Effector memory CD4-positive, alpha-beta T cell (primary cell): ENCODE results near the gene PCSK7.
"Not testable (repeated sequence)": the region's sequence is repeated elsewhere in the genome, so short reads cannot be mapped to it uniquely, and the experiment has no call there.

Source experiments
- DNase-seq, 3 donors: peaks; one replicate each; pipeline ENCODE4 v3.0.0-alpha.2; 2020
- H3K27ac ChIP-seq: 2 replicates; pipeline ENCODE4 v1.7.0; 2013; ENCODE audit warnings: mild to moderate bottlenecking, low read length, moderate library complexity; ENCODE audit not compliant: insufficient read depth, poor library complexity, severe bottlenecking
- H3K27me3 ChIP-seq: replicated peaks from 2 replicates; pipeline ENCODE4 v1.7.0; 2013; ENCODE audit warnings: mild to moderate bottlenecking, low read length; ENCODE audit not compliant: insufficient read depth, control insufficient read depth, poor library complexity, severe bottlenecking
- H3K36me3 ChIP-seq: 2 replicates; pipeline ENCODE4 v1.7.0; 2013; ENCODE audit warnings: mild to moderate bottlenecking, low read length, moderate library complexity; ENCODE audit not compliant: control insufficient read depth, insufficient read depth
- H3K4me1 ChIP-seq: 2 replicates; pipeline ENCODE4 v1.7.0; 2013; ENCODE audit warnings: low read length, mild to moderate bottlenecking; ENCODE audit not compliant: control insufficient read depth, insufficient read depth, poor library complexity, severe bottlenecking
- H3K4me3 ChIP-seq: 2 replicates; pipeline ENCODE4 v1.7.0; 2013; ENCODE audit warnings: low read length, low read depth, mild to moderate bottlenecking; ENCODE audit not compliant: insufficient read depth, poor library complexity, severe bottlenecking
- H3K9me3 ChIP-seq: 2 replicates; pipeline ENCODE4 v1.7.0; 2013; ENCODE audit warnings: mild to moderate bottlenecking, low read length, moderate library complexity; ENCODE audit not compliant: control insufficient read depth

The PCSK7 gene

DNA sequence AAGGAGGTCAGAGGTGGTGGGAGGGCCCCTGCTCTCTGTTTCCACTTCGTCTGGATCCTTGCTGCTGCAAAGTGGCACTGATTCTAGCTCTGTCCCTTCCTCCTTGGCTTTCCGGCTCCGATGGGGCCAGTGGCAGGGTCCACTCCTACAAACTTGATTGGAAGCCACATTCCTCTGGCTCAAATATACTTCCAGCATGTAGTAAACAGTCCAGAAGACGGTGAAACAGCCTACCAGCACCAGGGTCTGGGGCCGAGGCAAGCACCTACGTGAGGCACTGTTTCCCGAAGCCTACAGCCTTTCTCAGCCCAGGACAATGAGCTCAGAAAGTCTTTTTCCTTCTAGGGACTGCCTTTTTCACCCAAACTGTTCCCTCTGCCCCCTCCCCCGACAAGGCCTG, 25.8 kb downstream of the PCSK7 start:
- not testable (repeated sequence) for H3K27ac ChIP-seq, H3K4me1 ChIP-seq, H3K27me3 ChIP-seq, DNase-seq, H3K9me3 ChIP-seq, H3K4me3 ChIP-seq
- H3K36me3 ChIP-seq = peaks cover 30% of the 10 kb centered on the region

GRCh38 chr11:117205211-117205818, 26.6 kb downstream of the PCSK7 start:
- H3K4me3 ChIP-seq = no peak overlapping the region
- H3K36me3 ChIP-seq = peaks cover 30% of the 10 kb centered on the region

DNA sequence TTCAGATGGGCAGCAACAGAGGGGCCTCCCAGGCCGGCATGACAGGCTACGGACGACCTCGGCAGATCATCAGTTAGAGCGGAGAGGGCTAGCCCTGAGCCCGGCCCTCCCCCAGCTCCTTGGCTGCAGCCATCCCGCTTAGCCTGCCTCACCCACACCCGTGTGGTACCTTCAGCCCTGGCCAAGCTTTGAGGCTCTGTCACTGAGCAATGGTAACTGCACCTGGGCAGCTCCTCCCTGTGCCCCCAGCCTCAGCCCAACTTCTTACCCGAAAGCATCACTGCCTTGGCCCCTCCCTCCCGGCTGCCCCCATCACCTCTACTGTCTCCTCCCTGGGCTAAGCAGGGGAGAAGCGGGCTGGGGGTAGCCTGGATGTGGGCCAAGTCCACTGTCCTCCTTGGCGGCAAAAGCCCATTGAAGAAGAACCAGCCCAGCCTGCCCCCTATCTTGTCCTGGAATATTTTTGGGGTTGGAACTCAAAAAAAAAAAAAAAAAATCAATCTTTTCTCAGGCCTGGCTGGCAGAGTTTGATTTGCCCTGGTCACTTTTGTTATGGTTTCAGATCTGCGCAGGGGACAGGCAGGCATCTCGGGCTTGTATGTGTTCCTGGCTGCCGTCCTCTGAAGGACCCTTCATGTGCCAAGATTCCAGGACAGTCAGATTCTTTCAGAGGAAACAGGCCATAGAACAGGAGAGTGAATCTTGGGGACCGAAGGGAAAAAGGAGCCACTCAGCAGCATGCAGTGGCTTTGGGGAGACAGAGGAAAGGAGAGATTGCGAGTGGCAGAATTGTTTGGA, 27.4 kb downstream of the PCSK7 start:
- Histone ChIP-seq H3K9me3 (no peaks in the 10 kb centered on the region), H3K36me3 (peaks cover 30% of the 10 kb centered on the region), H3K27me3 (no peaks in the 10 kb centered on the region), H3K27ac (no peak overlapping the region), H3K4me3 (no peak overlapping the region), H3K4me1 (no peaks in the 10 kb centered on the region)
- DNase-seq = no peak

More at GRCh38 chr11:117205211-117205818, 26.6 kb downstream of the PCSK7 start:
- no peaks in the 10 kb centered on the region for H3K4me1 ChIP-seq
- no peak overlapping the region for H3K27ac ChIP-seq
- no peak for DNase-seq
- no peaks in the 10 kb centered on the region for H3K27me3 ChIP-seq
- no peaks in the 10 kb centered on the region for H3K9me3 ChIP-seq

DNA sequence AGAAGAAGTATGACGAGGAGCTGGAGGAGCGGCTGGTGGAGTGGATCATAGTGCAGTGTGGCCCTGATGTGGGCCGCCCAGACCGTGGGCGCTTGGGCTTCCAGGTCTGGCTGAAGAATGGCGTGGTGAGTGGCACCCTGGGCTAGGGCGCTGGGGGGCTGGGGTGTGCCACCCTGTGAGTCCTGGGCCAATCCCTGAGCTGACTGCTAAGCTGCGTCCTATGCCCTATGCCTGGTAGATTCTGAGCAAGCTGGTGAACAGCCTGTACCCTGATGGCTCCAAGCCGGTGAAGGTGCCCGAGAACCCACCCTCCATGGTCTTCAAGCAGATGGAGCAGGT, 28.8 kb downstream of the PCSK7 start:
- H3K27me3 ChIP-seq = no peaks in the 10 kb centered on the region
- no peak overlapping the region for H3K27ac ChIP-seq
- H3K4me3 ChIP-seq = no peak overlapping the region
- peaks cover 30% of the 10 kb centered on the region for H3K36me3 ChIP-seq
- no peaks in the 10 kb centered on the region for H3K4me1 ChIP-seq
- no peaks in the 10 kb centered on the region for H3K9me3 ChIP-seq
- DNase-seq = no peak

GRCh38 chr11:117202386-117203068, 29.3 kb downstream of the PCSK7 start:
- no peaks in the 10 kb centered on the region for H3K4me1 ChIP-seq
- H3K27me3 ChIP-seq = no peaks in the 10 kb centered on the region
- no peak for DNase-seq
- H3K4me3 ChIP-seq = no peak overlapping the region
- H3K36me3 ChIP-seq = peaks cover 30% of the 10 kb centered on the region
- H3K9me3 ChIP-seq = no peaks in the 10 kb centered on the region
- H3K27ac ChIP-seq = no peak overlapping the region

GRCh38 chr11:117201658-117202305, 30.1 kb downstream of the PCSK7 start:
- peaks cover 30% of the 10 kb centered on the region for H3K36me3 ChIP-seq
- H3K27me3 ChIP-seq = no peaks in the 10 kb centered on the region
- no peak overlapping the region for H3K27ac ChIP-seq
- no peak overlapping the region for H3K4me3 ChIP-seq
- no peaks in the 10 kb centered on the region for H3K9me3 ChIP-seq
- no peak for DNase-seq
- no peaks in the 10 kb centered on the region for H3K4me1 ChIP-seq

GRCh38 chr11:117200813-117201657, 30.8 kb downstream of the PCSK7 start:
- peaks cover 28% of the 10 kb centered on the region for H3K36me3 ChIP-seq
- no peak for DNase-seq
- H3K27me3 ChIP-seq = no peaks in the 10 kb centered on the region
- H3K4me3 ChIP-seq = no peak overlapping the region
- no peak overlapping the region for H3K27ac ChIP-seq
- H3K4me1 ChIP-seq = no peaks in the 10 kb centered on the region
- no peaks in the 10 kb centered on the region for H3K9me3 ChIP-seq

GRCh38 chr11:117199916-117200812, 31.7 kb downstream of the PCSK7 start:
- Histone ChIP-seq H3K27me3 (no peaks in the 10 kb centered on the region), H3K27ac (no peak overlapping the region), H3K4me3 (no peak overlapping the region), H3K9me3 (no peaks in the 10 kb centered on the region), H3K4me1 (no peaks in the 10 kb centered on the region), H3K36me3 (peaks cover 23% of the 10 kb centered on the region)
- no peak for DNase-seq
